SK-N-SH treated with all-trans-retinoic acid at 6 μM for 48 hours (cell line): ENCODE results near the gene CSNK2A2.

ENCODE experiments used
- ARNTL ChIP-seq: fragments of 450-650 bp; formaldehyde crosslinking; IDR thresholded peaks from 2 replicates; pipeline ENCODE4 v1.5.0; 2020; ENCODE audit warnings: low read depth, mild to moderate bottlenecking, moderate library complexity, borderline replicate concordance
- CSDC2 ChIP-seq: fragments of 250-450 bp; sonication (Bioruptor Pico); IDR thresholded peaks from 2 replicates; pipeline ENCODE4 v1.5.0; 2020; ENCODE audit warnings: mild to moderate bottlenecking, moderate library complexity
- ESRRG ChIP-seq: fragments of 250-450 bp; sonication (Bioruptor Pico); IDR thresholded peaks from 2 replicates; pipeline ENCODE4 v1.6.1; 2021; ENCODE audit warnings: mild to moderate bottlenecking
- OSR1 ChIP-seq: fragments of 250-450 bp; sonication (Bioruptor Pico); IDR thresholded peaks from 2 replicates; pipeline ENCODE4 v1.8.0; 2022; ENCODE audit warnings: moderate library complexity, mild to moderate bottlenecking, inconsistent platforms
- RARB ChIP-seq: fragments of 250-450 bp; sonication (Bioruptor Pico); IDR thresholded peaks from 2 replicates; pipeline ENCODE4 v1.8.0; 2021; ENCODE audit warnings: mild to moderate bottlenecking, moderate library complexity
- TF ChIP-seq, protein P1 (sequence below): fragments of 250-450 bp; sonication (Bioruptor Pico); IDR thresholded peaks from 2 replicates; pipeline ENCODE4 v1.5.1; 2020; ENCODE audit warnings: low read depth, mild to moderate bottlenecking, moderate library complexity

DNA sequence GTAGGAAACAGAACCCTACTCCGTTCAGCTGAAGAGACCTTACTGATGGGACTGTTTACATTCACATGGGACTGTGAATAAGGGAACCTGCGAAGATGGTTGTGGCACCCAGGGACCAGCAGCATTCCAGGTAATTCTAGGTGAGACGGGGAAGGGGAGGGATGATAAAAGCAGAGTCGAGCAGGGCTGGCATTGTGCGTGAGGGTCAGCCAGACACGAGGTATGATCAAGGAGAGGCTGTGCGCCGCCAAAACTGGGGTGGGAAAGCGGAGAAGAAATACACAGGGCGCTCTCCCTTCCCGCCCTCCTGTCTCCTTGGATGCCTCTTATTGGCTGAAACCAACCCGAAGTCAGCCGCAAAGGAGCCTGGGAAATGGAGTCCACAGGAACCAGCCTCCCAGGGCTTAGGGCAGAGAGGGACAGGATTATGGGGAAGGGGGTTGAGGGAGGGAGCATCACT lies 38.4 kb upstream of the CSNK2A2 start:
- TF ChIP-seq CSDC2 (CRISPR knock-in tag) = no peak
- no peak for TF ChIP-seq OSR1 (CRISPR knock-in tag)
- TF ChIP-seq, protein P1, sequence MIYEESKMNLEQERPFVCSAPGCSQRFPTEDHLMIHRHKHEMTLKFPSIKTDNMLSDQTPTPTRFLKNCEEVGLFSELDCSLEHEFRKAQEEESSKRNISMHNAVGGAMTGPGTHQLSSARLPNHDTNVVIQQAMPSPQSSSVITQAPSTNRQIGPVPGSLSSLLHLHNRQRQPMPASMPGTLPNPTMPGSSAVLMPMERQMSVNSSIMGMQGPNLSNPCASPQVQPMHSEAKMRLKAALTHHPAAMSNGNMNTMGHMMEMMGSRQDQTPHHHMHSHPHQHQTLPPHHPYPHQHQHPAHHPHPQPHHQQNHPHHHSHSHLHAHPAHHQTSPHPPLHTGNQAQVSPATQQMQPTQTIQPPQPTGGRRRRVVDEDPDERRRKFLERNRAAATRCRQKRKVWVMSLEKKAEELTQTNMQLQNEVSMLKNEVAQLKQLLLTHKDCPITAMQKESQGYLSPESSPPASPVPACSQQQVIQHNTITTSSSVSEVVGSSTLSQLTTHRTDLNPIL (CRISPR knock-in tag) = no peak
- TF ChIP-seq RARB (CRISPR knock-in tag) = no peak
- no peak for TF ChIP-seq ARNTL (CRISPR knock-in tag)
- TF ChIP-seq ESRRG = no peak
